SK-N-SH (cell line): ENCODE data around the gene ADAD1. TPM values are rescaled to one million over a fixed set of nuclear protein-coding genes. Genes with fewer than 3 reads are reported as not detected.
"Not testable (repeated sequence)": the region's sequence is repeated elsewhere in the genome, so short reads cannot be mapped to it uniquely, and the experiment has no call there.

ENCODE experiments used
- CTCF ChIA-PET: fragments of 300-600, 350-600 bp; formaldehyde crosslinking; extraction: SDS; loops from one replicate; lab custom pipeline; 2021; lab: Yijun Ruan, JAX
- POLR2A ChIA-PET: fragments of 350-600 bp; sonication (Branson Sonifier 250); formaldehyde crosslinking; extraction: SDS; loops from one replicate; lab custom pipeline; 2020; ENCODE audit warnings: antibody characterized with exemption, inconsistent platforms; lab: Yijun Ruan, JAX
- DNase-seq: peaks from one replicate; pipeline ENCODE4 v3.0.0; 2012
- H2AFZ ChIP-seq: fragments of 200-600 bp; sonication (generic); 2 replicates; pipeline ENCODE4 v1.8.1; 2016; ENCODE audit warnings: antibody characterized with exemption, mild to moderate bottlenecking, low read depth
- H3F3A ChIP-seq: fragments of 200-600 bp; sonication (generic); replicated peaks from 2 replicates; pipeline ENCODE3; 2016; ENCODE audit warnings: antibody characterized with exemption, mild to moderate bottlenecking; ENCODE audit not compliant: insufficient read depth
- H3K27ac ChIP-seq, 2 experiments: fragments of 200-500 bp in 1 of 2; fragments of 200-600 bp in 1 of 2; sonication (Bioruptor generic) in 1 of 2; sonication (generic), shearing (Covaris generic) in 1 of 2; 2 replicates each; pipeline versions ENCODE4 v1.5.1 to v1.6.1; 2014 to 2016; ENCODE audit warnings: low read depth in 2 of 2, inconsistent platforms in 1 of 2, low read length in 1 of 2, mild to moderate bottlenecking in 1 of 2, mixed read lengths in 1 of 2
- H3K27me3 ChIP-seq: fragments of 200-600 bp; sonication (generic), shearing (Covaris generic); 2 replicates; pipeline ENCODE4 v1.6.1; 2016; ENCODE audit warnings: mixed run types; ENCODE audit not compliant: insufficient read depth
- H3K36me3 ChIP-seq, 2 experiments: fragments of 200-500 bp in 1 of 2; fragments of 200-600 bp in 1 of 2; sonication (Bioruptor generic) in 1 of 2; sonication (generic) in 1 of 2; replicated peaks in 1 of 2; 2 replicates each; pipeline versions ENCODE3 to v1.5.1; 2014 to 2016; ENCODE audit warnings: low read length in 1 of 2, mild to moderate bottlenecking in 1 of 2; ENCODE audit not compliant: insufficient read depth in 2 of 2, control insufficient read depth in 1 of 2
- H3K4me1 ChIP-seq, 2 experiments: fragments of 200-500 bp in 1 of 2; fragments of 200-600 bp in 1 of 2; sonication (Bioruptor generic) in 1 of 2; sonication (generic), shearing (Covaris generic) in 1 of 2; 2 replicates each; pipeline versions ENCODE4 v1.5.1 to v1.6.1; 2014 to 2016; ENCODE audit warnings: low read depth in 1 of 2, low read length in 1 of 2, mixed run types in 1 of 2; ENCODE audit not compliant: insufficient read depth in 2 of 2, control insufficient read depth in 1 of 2
- H3K4me2 ChIP-seq: fragments of 200-600 bp; sonication (generic), shearing (Covaris generic); 2 replicates; pipeline ENCODE4 v1.6.1; 2017; ENCODE audit warnings: mixed run types
- H3K4me3 ChIP-seq, 2 experiments: fragments of 200-500 bp in 1 of 2; fragments of 200-600 bp in 1 of 2; sonication (Bioruptor generic) in 1 of 2; sonication (generic), shearing (Covaris generic) in 1 of 2; 2 replicates each; pipeline versions ENCODE4 v1.5.1 to v1.8.1; 2014 to 2016; ENCODE audit warnings: low read depth in 2 of 2, inconsistent platforms in 1 of 2, low read length in 1 of 2, mild to moderate bottlenecking in 1 of 2, mixed read lengths in 1 of 2, moderate library complexity in 1 of 2
- H3K79me2 ChIP-seq: fragments of 200-600 bp; sonication (generic); 2 replicates; pipeline ENCODE4 v1.8.1; 2017; ENCODE audit warnings: mild to moderate bottlenecking; ENCODE audit not compliant: insufficient read depth
- H3K9ac ChIP-seq: fragments of 200-600 bp; sonication (generic); 2 replicates; pipeline ENCODE4 v1.6.1; 2017; ENCODE audit warnings: mixed run types
- H3K9me2 ChIP-seq: fragments of 200-600 bp; sonication (generic); 2 replicates; pipeline ENCODE4 v1.6.1; 2017; ENCODE audit warnings: mixed run types
- H3K9me3 ChIP-seq: fragments of 200-600 bp; sonication (generic); 2 replicates; pipeline ENCODE4 v1.6.1; 2017; ENCODE audit warnings: mixed run types, mild to moderate bottlenecking, moderate library complexity
- H4K20me1 ChIP-seq: fragments of 200-600 bp; sonication (generic); 2 replicates; pipeline ENCODE4 v1.6.1; 2017; ENCODE audit warnings: mild to moderate bottlenecking, mixed run types; ENCODE audit not compliant: insufficient read depth
- CHD2 ChIP-seq: fragments of 150-350 bp; IDR thresholded peaks from 2 replicates; pipeline ENCODE4 v1.6.1; 2018; ENCODE audit warnings: low read length; ENCODE audit not compliant: partially characterized antibody
- EZH2phosphoT487 ChIP-seq: fragments of 200-600 bp; sonication (generic); IDR thresholded peaks from 2 replicates; pipeline ENCODE4 v1.6.1; 2017; ENCODE audit warnings: low read depth, mixed run types, mild to moderate bottlenecking, antibody characterized with exemption, moderate library complexity, borderline replicate concordance
- FOSL2 ChIP-seq: IDR thresholded peaks from 2 replicates; pipeline ENCODE4 v1.4.0; 2012; ENCODE audit warnings: low read depth, mild to moderate bottlenecking, moderate library complexity, borderline replicate concordance
- FOXM1 ChIP-seq: IDR thresholded peaks from 2 replicates; pipeline ENCODE4 v1.4.0; 2012; ENCODE audit warnings: low read depth, mild to moderate bottlenecking
- GABPA ChIP-seq: IDR thresholded peaks from 2 replicates; pipeline ENCODE4 v1.4.0; 2012; ENCODE audit warnings: low read depth, mild to moderate bottlenecking
- GATA2 ChIP-seq: sonication (generic); formaldehyde crosslinking; IDR thresholded peaks from 2 replicates; pipeline ENCODE4 v1.5.0; 2020; ENCODE audit warnings: mild to moderate bottlenecking, missing genetic modification reagents
- IRF3 ChIP-seq: fragments of 150-350 bp; IDR thresholded peaks from 2 replicates; pipeline ENCODE4 v1.6.1; 2016; ENCODE audit warnings: mild to moderate bottlenecking, low read depth, low read length
- NRF1 ChIP-seq: IDR thresholded peaks from 2 replicates; pipeline ENCODE4 v1.6.1; 2012; ENCODE audit warnings: low read depth, mild to moderate bottlenecking, low read length
- POLR2AphosphoS5 ChIP-seq: IDR thresholded peaks from 2 replicates; pipeline ENCODE4 v1.6.1; 2012; ENCODE audit warnings: low read depth, low read length
- RAD21 ChIP-seq: IDR thresholded peaks from 2 replicates; pipeline ENCODE4 v1.6.1; 2012; ENCODE audit warnings: mild to moderate bottlenecking, low read length
- SIN3A ChIP-seq: IDR thresholded peaks from 2 replicates; pipeline ENCODE4 v1.6.1; 2012; ENCODE audit warnings: low read depth, mild to moderate bottlenecking, low read length, moderate library complexity, borderline replicate concordance
- SMC3 ChIP-seq: IDR thresholded peaks from 2 replicates; pipeline ENCODE4 v1.6.1; 2012; ENCODE audit warnings: low read depth, low read length, improper control_type of control experiment
- TAF1 ChIP-seq: IDR thresholded peaks from 2 replicates; pipeline ENCODE4 v1.6.1; 2012; ENCODE audit warnings: low read depth, mild to moderate bottlenecking, low read length, moderate library complexity, borderline replicate concordance
- TCF12 ChIP-seq: IDR thresholded peaks from 2 replicates; pipeline ENCODE4 v1.4.0; 2012
- TEAD4 ChIP-seq: IDR thresholded peaks from 2 replicates; pipeline ENCODE4 v1.4.0; 2012; ENCODE audit warnings: mild to moderate bottlenecking, borderline replicate concordance; ENCODE audit not compliant: insufficient read depth
- YY1 ChIP-seq: IDR thresholded peaks from 2 replicates; pipeline ENCODE4 v1.4.0; 2012; ENCODE audit warnings: low read depth, mild to moderate bottlenecking
- WGBS: methylation state at CpG from one replicate; pipeline ENCODE4 v1.1.6; 2017; ENCODE audit warnings: low lambda C conversion rate; 5-methylcytosine and 5-hydroxymethylcytosine counted together
- polyA plus RNA-seq, 3 experiments: library from polyadenylated mRNA; depleted of rRNA; stranded (reverse); fragments of >200 nt; gene quantifications; 2 replicates each; pipeline ENCODE4 v1.2.3, GENCODE V29; 2012
- TF ChIP-seq, protein P1 (sequence below): IDR thresholded peaks from 2 replicates; pipeline ENCODE4 v1.4.0; 2012; ENCODE audit warnings: low read depth, borderline replicate concordance
- TF ChIP-seq, protein P2 (sequence below): fragments of 150-350 bp; IDR thresholded peaks from 2 replicates; pipeline ENCODE4 v1.6.1; 2017; ENCODE audit warnings: antibody characterized with exemption, low read length, low read depth, borderline replicate concordance

Gene ADAD1
- polyA plus RNA-seq, 1 of the 3 experiments (the other 2 are of a cell fraction), result not detected

GRCh38 chr4:122364700-122365404 is 14.0 kb upstream of the ADAD1 start:
- Histone ChIP-seq H4K20me1 (no peaks in the 10 kb centered on the region), H3K4me1 (no peaks in the 10 kb centered on the region), H3F3A (no peaks in the 10 kb centered on the region), H3K27me3 (no peaks in the 10 kb centered on the region), H3K36me3 (peaks cover 21 to 22% of the 10 kb centered on the region in 2 experiments), H3K79me2 (no peaks in the 10 kb centered on the region), H3K9ac (no peak overlapping the region), H3K9me3 (no peaks in the 10 kb centered on the region), H3K27ac (no peak overlapping the region), H3K4me3 (no peak overlapping the region), H3K9me2 (no peaks in the 10 kb centered on the region), H3K4me2 (no peak overlapping the region), H2AFZ (no peak overlapping the region)
- POLR2A ChIA-PET, result no interaction called here
- 95% methylated on average over 15 of the region's 18 CpGs for WGBS
- no peak for DNase-seq
- CTCF ChIA-PET, result interaction anchor here (1.0 kb wide), 1 partner anchor 18 kb away, joined by 3 read pairs; no protein-coding TSS in a partner anchor
- TF ChIP-seq FOSL2, result no peak
- TF ChIP-seq SIN3A, result no peak
- no peak for TF ChIP-seq TEAD4
- no peak for TF ChIP-seq TAF1
- no peak for TF ChIP-seq GATA2 (CRISPR knock-in tag)
- TF ChIP-seq YY1, result no peak
- TF ChIP-seq TCF12, result no peak
- no peak for TF ChIP-seq POLR2AphosphoS5
- TF ChIP-seq, protein P1, sequence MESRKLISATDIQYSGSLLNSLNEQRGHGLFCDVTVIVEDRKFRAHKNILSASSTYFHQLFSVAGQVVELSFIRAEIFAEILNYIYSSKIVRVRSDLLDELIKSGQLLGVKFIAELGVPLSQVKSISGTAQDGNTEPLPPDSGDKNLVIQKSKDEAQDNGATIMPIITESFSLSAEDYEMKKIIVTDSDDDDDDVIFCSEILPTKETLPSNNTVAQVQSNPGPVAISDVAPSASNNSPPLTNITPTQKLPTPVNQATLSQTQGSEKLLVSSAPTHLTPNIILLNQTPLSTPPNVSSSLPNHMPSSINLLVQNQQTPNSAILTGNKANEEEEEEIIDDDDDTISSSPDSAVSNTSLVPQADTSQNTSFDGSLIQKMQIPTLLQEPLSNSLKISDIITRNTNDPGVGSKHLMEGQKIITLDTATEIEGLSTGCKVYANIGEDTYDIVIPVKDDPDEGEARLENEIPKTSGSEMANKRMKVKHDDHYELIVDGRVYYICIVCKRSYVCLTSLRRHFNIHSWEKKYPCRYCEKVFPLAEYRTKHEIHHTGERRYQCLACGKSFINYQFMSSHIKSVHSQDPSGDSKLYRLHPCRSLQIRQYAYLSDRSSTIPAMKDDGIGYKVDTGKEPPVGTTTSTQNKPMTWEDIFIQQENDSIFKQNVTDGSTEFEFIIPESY, result no peak
- no peak for TF ChIP-seq NRF1
- TF ChIP-seq, protein P2, sequence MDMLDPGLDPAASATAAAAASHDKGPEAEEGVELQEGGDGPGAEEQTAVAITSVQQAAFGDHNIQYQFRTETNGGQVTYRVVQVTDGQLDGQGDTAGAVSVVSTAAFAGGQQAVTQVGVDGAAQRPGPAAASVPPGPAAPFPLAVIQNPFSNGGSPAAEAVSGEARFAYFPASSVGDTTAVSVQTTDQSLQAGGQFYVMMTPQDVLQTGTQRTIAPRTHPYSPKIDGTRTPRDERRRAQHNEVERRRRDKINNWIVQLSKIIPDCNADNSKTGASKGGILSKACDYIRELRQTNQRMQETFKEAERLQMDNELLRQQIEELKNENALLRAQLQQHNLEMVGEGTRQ, result no peak
- no peak for TF ChIP-seq FOXM1
- TF ChIP-seq GABPA, result no peak
- no peak for TF ChIP-seq SMC3
- no peak for TF ChIP-seq CHD2
- TF ChIP-seq EZH2phosphoT487, result no peak
- no peak for TF ChIP-seq IRF3
- no peak for TF ChIP-seq RAD21

DNA sequence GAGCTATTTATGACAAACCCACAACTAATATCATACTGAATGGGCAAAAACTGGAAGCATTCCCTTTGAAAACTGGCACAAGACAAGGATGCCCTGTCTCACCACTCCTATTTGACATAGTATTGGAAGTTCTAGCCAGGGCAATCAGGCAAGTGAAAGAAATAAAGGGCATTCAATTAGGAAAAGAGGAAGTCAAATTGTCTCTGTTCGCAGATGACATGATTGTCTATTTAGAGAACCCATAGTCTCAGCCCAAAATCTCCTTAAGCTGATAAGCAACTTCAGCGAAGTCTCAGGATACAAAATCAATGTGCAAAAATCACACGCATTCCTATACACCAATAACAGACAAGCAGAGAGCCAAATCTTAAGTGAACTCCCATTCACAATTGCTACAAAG is 10.0 kb upstream of the ADAD1 start:
- H3K4me3 ChIP-seq, H3K4me1 ChIP-seq, H3K27ac ChIP-seq, H3K9me3 ChIP-seq, H3K36me3 ChIP-seq, H3K79me2 ChIP-seq, H3F3A ChIP-seq, H3K9ac ChIP-seq, POLR2A ChIA-PET, H4K20me1 ChIP-seq, DNase-seq, CTCF ChIA-PET, H3K9me2 ChIP-seq, H3K4me2 ChIP-seq, H2AFZ ChIP-seq, H3K27me3 ChIP-seq: not testable (repeated sequence)
- 42% methylated on average over 3 of the region's 3 CpGs for WGBS
